GM12878 (cell line): Measurements from ENCODE around the gene IL5. TPM values are rescaled to one million over a fixed set of nuclear protein-coding genes. Genes with fewer than 3 reads are reported as not detected.

Source experiments
- BCL3 ChIP-seq: IDR thresholded peaks from 2 replicates; pipeline ENCODE4 v1.6.1; 2011; ENCODE audit warnings: borderline replicate concordance, low read depth, mild to moderate bottlenecking, moderate library complexity, low read length; ENCODE audit not compliant: insufficient read depth, poor library complexity, severe bottlenecking
- BHLHE40 ChIP-seq, 2 experiments: fragments of 450-650 bp in 1 of 2; IDR thresholded peaks; 2 replicates each; pipeline ENCODE4 v1.6.1; 2011 to 2017; ENCODE audit warnings: low read depth in 2 of 2, borderline replicate concordance in 1 of 2, improper control_type of control experiment in 1 of 2, low read length in 1 of 2, mild to moderate bottlenecking in 1 of 2
- CBFB ChIP-seq: IDR thresholded peaks from 2 replicates; pipeline ENCODE4 v1.6.1; 2016; ENCODE audit warnings: antibody characterized with exemption, low read depth
- CHD2 ChIP-seq: IDR thresholded peaks from 2 replicates; pipeline ENCODE4 v1.6.1; 2011; ENCODE audit warnings: low read depth, low read length, improper control_type of control experiment, borderline replicate concordance
- DPF2 ChIP-seq: fragments of 450-650 bp; IDR thresholded peaks from 2 replicates; pipeline ENCODE4 v1.6.1; 2017; ENCODE audit warnings: mild to moderate bottlenecking
- E2F8 ChIP-seq: fragments of 450-650 bp; IDR thresholded peaks from 2 replicates; pipeline ENCODE4 v1.6.1; 2018; ENCODE audit warnings: mild to moderate bottlenecking, low read depth, moderate library complexity; ENCODE audit not compliant: partially characterized antibody
- HDAC6 ChIP-seq: fragments of 200-600 bp; sonication (generic); IDR thresholded peaks from one replicate; pipeline ENCODE4 v1.8.0; 2017; ENCODE audit warnings: antibody characterized with exemption; ENCODE audit not compliant: unreplicated experiment
- HDGF ChIP-seq: fragments of 450-650 bp; IDR thresholded peaks from 2 replicates; pipeline ENCODE4 v1.6.1; 2016; ENCODE audit warnings: antibody characterized with exemption
- IKZF2 ChIP-seq, 2 experiments: fragments of 450-650 bp; IDR thresholded peaks; 2 replicates each; pipeline ENCODE4 v1.6.1; 2017; ENCODE audit warnings: mild to moderate bottlenecking in 2 of 2, moderate library complexity in 2 of 2
- PKNOX1 ChIP-seq: fragments of 450-650 bp; IDR thresholded peaks from 2 replicates; pipeline ENCODE4 v1.6.1; 2016; ENCODE audit warnings: mild to moderate bottlenecking
- PML ChIP-seq: IDR thresholded peaks from 2 replicates; pipeline ENCODE4 v1.6.1; 2012; ENCODE audit warnings: low read length, inconsistent platforms
- REST ChIP-seq: IDR thresholded peaks from 2 replicates; pipeline ENCODE4 v1.6.1; 2012; ENCODE audit warnings: mild to moderate bottlenecking, low read depth, low read length
- SRF ChIP-seq, 2 experiments: IDR thresholded peaks; 2 replicates each; pipeline ENCODE4 v1.6.1; 2011; ENCODE audit warnings: low read depth in 2 of 2, low read length in 2 of 2, mild to moderate bottlenecking in 1 of 2, moderate library complexity in 1 of 2
- TAF1 ChIP-seq: IDR thresholded peaks from 2 replicates; pipeline ENCODE4 v1.6.1; 2011; ENCODE audit warnings: mild to moderate bottlenecking, low read depth, low read length, borderline replicate concordance
- TCF3 ChIP-seq: IDR thresholded peaks from 2 replicates; pipeline ENCODE4 v1.6.1; 2012; ENCODE audit warnings: low read depth, mild to moderate bottlenecking, low read length, borderline replicate concordance; ENCODE audit not compliant: insufficient read depth
- USF1 ChIP-seq: IDR thresholded peaks from 2 replicates; pipeline ENCODE4 v1.6.1; 2011; ENCODE audit warnings: borderline replicate concordance, low read depth, mild to moderate bottlenecking, moderate library complexity, mixed read lengths, low read length; ENCODE audit not compliant: insufficient read depth; ENCODE audit errors: extremely low read length
- ZNF24 ChIP-seq: fragments of 450-650 bp; IDR thresholded peaks from 2 replicates; pipeline ENCODE4 v1.6.1; 2017; ENCODE audit warnings: antibody characterized with exemption, mild to moderate bottlenecking
- polyA plus RNA-seq, 11 experiments: library from polyadenylated mRNA; depleted of rRNA in 4 of 11; unstranded in 6 of 11; stranded (reverse) in 5 of 11; fragments of >200 nt; fragmentation: Nextera tagmentation in 4 of 11; fragmentation: Illumina TruSeq in 1 of 11; extraction: Ambion mirVana in 4 of 11; extraction: Trizol in 1 of 11; gene quantifications; 1 replicate in 1 of 11; 2 replicates in 10 of 11; pipeline versions ENCODE4 v1.2.1 to v1.2.3, GENCODE V29; 2011 to 2016; ENCODE audit warnings: inconsistent platforms in 2 of 11, missing spikeins in 2 of 11, low read depth in 1 of 11
- total RNA-seq, 4 experiments: library from RNA; depleted of rRNA in 3 of 4; stranded (reverse); fragments of >200 nt in 3 of 4; fragmentation: Illumina TruSeq in 1 of 4; extraction: Trizol in 1 of 4; gene quantifications; 2 replicates each; pipeline versions ENCODE4 v1.2.1 to v1.2.3, GENCODE V29; 2013 to 2021

Gene IL5
- total and polyA plus RNA-seq, 10 of the 15 experiments (the other 5 are each of a cell fraction or from before 2014, with no cell fraction given), result not detected

- 0 out of 2 replicates have a peak, but pooled peaks have one; percentile 41 for TF ChIP-seq REST
- TF ChIP-seq HDGF, result peak; percentile 90; the same call in 1 of the 2 replicates
- TF ChIP-seq PML, result peak; percentile 90
- TF ChIP-seq ZNF24, result no peak
- TF ChIP-seq SRF (IDR thresholded peaks at IDR 0.05; ENCODE audit: low read depth in 2 of 2, low read length in 2 of 2), result peak; percentile 10 to 34; a peak in 1 of 4 replicates
- TF ChIP-seq TAF1, result peak; percentile 76; the same call in 1 of the 2 replicates
- TF ChIP-seq BCL3, result peak; percentile 51
- TF ChIP-seq BHLHE40 (IDR thresholded peaks at IDR 0.05; ENCODE audit: borderline replicate concordance in 1 of 2, low read depth in 2 of 2, low read length in 1 of 2), result peak; percentile 95 to 98
- peak; percentile 21 for TF ChIP-seq DPF2
- peak; percentile 31; the same call in 1 of the 2 replicates for TF ChIP-seq CHD2
- peak; percentile 80 for TF ChIP-seq CBFB
- TF ChIP-seq E2F8, result no peak
- TF ChIP-seq TCF3, result peak; percentile 69; the same call in 1 of the 2 replicates
- peak; percentile 78 to 80 for TF ChIP-seq IKZF2 (IDR thresholded peaks at IDR 0.05)
- TF ChIP-seq USF1, result peak; percentile 98
- TF ChIP-seq PKNOX1, result no peak; the same call in none of the 2 replicates
- no peak for TF ChIP-seq HDAC6
Observed at GRCh38 chr5:132556763-132557477, 13.6 kb upstream of the IL5 start, which contains the start of gene RAD50 (continued).
